Epithelial cell of esophagus (primary cell): Measurements from ENCODE around the gene OIT3.
"Not testable (repeated sequence)": the region's sequence is repeated elsewhere in the genome, so short reads cannot be mapped to it uniquely, and the experiment has no call there.

Source experiments
- DNase-seq: peaks from one replicate; pipeline ENCODE4 v3.0.0; 2010; ENCODE audit warnings: low read depth
- H3K4me3 ChIP-seq: 2 replicates; pipeline ENCODE4 v1.5.1; 2011; ENCODE audit warnings: mild to moderate bottlenecking, low read length, control low read depth
- TF ChIP-seq, protein P1 (sequence below): IDR thresholded peaks from 2 replicates; pipeline ENCODE4 v1.5.1; 2011; ENCODE audit warnings: low read depth, mild to moderate bottlenecking, low read length, control low read depth, inconsistent platforms; ENCODE audit not compliant: insufficient read depth; ENCODE audit errors: missing control alignments

Gene OIT3

DNA sequence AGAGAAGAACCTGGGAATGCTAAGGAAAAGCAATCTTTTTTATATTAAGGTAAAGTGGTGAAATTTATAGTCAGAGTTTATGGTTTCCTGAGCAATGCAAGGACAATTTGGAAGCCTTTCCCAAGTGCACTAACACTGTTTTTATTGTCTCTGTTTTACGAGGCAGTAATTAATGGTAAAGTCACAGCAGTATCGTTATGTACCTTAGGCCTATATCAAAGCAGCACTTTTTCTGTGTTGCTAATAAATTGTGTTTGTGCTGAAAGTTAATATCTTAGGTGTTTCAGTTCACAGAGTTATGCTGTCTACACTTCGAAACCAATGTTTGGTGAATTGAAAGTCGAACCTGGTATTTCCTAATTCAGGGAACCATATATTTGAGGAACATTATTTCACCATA lies 19.2 kb downstream of the OIT3 start:
- DNase-seq = no peak
- TF ChIP-seq, protein P1, sequence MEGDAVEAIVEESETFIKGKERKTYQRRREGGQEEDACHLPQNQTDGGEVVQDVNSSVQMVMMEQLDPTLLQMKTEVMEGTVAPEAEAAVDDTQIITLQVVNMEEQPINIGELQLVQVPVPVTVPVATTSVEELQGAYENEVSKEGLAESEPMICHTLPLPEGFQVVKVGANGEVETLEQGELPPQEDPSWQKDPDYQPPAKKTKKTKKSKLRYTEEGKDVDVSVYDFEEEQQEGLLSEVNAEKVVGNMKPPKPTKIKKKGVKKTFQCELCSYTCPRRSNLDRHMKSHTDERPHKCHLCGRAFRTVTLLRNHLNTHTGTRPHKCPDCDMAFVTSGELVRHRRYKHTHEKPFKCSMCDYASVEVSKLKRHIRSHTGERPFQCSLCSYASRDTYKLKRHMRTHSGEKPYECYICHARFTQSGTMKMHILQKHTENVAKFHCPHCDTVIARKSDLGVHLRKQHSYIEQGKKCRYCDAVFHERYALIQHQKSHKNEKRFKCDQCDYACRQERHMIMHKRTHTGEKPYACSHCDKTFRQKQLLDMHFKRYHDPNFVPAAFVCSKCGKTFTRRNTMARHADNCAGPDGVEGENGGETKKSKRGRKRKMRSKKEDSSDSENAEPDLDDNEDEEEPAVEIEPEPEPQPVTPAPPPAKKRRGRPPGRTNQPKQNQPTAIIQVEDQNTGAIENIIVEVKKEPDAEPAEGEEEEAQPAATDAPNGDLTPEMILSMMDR = no peak
- H3K4me3 ChIP-seq = no peak overlapping the region

DNA sequence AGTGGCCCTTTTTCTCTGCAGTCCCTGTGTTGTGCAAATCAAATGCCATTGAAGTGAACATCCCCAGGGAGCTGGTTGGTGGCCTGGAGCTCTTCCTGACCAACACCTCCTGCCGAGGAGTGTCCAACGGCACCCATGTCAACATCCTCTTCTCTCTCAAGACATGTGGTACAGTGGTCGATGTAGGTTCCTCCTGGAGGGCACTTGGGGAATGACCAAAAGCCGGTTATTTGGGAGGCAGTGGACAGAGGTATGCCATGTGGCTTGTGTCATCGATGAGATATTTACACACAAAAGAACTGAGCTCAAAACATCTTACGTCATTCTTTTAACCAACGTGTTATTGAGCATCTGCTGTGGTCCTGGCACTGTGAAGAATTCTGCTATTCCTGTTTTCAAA lies 19.7 kb downstream of the OIT3 start:
- TF ChIP-seq, protein P1 = no peak
- H3K4me3 ChIP-seq = no peak overlapping the region
- no peak for DNase-seq

DNA sequence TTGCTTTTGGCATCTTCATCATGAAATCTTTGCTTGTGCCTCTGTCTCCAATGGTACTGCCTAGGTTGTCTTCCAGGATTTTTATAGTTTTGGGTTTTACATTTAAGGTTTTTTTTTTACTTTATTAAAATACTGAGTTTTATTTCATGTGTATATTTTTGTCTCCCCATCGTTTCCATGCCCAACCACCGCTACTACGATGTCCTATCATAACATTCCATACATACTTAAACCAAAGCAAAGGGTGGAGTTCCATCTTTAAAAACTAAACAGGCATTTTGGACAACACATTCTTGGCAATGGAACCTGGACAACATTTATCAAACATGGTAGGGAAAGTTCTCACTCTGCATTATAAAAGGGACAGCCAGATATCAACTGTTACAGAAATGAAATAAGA lies 23.7 kb downstream of the OIT3 start:
- not testable (repeated sequence) for DNase-seq, H3K4me3 ChIP-seq

DNA sequence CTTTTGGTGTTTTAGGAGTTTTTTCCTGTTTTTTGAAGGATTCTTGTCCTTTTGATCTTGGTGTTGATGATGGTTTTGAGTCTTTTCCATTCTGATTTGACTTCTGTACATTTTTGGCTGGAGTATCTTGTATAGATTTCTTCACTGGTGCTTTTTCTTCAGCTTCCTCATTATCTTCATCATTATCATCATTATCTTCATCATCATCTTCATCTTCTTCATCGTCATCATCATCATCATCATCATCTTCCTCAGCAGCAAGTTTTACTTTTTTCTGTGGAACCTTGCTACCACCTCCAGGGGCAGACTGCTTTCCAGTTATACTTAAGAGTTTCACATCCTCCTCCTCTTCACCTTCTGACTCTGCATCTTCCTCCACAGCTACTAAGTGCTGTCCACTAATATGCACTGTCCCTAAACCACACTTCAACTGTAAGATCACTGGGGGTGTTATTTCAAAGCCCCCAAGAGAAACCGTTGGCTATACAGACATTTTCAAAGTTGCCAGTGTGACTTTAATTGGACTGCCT lies 24.3 kb downstream of the OIT3 start:
- DNase-seq, H3K4me3 ChIP-seq: not testable (repeated sequence)

DNA sequence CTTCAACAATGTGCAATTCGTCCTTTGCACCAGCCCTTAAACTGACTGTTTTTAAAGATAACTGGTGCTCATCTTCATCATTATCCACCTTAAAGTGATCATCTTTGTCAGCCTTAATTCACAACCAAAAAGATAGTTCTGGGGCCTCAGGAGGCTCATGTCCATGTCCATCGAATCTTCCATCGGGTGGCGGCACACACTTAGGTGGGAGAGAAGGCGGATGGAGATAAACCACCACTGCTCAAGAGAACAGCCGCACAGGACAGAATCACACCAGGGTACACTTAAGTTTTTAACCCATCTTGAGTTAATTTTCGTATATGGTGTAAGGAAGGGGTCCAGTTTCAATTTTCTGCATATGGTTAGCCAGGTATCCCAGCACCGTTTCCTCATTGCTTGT lies 24.8 kb downstream of the OIT3 start:
- H3K4me3 ChIP-seq = no peak overlapping the region
- TF ChIP-seq, protein P1 = no peak
- no peak for DNase-seq

DNA sequence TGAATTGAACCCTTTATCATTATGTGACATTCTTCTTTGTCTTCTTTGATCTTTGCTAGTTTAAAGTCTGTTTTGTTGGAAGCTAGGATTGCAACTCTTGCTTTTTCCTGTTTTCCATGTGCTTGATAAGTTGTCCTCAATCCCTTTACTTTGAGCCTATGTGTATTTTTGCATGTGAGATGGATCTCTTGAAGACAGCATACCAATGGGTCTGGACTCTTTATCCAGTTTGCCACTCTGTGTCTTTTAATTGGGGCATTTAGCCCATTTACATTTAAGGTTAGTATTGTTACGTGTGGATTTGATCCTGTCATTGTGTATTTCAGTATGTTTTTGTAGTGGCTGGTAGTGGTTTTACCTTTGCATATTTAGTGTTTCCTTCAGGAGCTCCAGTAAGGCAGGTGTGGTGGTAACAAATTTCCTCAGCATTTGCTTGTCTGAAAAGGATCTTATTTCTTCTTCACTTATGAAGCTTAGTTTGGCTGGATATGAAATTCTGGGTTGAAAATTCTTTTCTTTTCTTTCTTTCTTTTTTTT lies 27.7 kb downstream of the OIT3 start:
- H3K4me3 ChIP-seq, DNase-seq: not testable (repeated sequence)

DNA sequence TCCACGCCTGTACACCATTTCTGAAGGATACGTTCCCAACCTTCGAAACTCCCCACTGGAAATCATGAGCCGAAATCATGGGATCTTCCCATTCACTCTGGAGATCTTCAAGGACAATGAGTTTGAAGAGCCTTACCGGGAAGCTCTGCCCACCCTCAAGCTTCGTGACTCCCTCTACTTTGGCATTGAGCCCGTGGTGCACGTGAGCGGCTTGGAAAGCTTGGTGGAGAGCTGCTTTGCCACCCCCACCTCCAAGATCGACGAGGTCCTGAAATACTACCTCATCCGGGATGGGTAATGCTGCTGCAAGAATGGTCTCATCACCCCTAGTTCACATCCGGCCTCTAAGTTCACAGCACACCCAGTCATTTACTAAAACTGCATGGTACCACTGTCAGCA lies 30.8 kb downstream of the OIT3 start:
- H3K4me3 ChIP-seq = no peak overlapping the region
- TF ChIP-seq, protein P1 = no peak
- DNase-seq = no peak

DNA sequence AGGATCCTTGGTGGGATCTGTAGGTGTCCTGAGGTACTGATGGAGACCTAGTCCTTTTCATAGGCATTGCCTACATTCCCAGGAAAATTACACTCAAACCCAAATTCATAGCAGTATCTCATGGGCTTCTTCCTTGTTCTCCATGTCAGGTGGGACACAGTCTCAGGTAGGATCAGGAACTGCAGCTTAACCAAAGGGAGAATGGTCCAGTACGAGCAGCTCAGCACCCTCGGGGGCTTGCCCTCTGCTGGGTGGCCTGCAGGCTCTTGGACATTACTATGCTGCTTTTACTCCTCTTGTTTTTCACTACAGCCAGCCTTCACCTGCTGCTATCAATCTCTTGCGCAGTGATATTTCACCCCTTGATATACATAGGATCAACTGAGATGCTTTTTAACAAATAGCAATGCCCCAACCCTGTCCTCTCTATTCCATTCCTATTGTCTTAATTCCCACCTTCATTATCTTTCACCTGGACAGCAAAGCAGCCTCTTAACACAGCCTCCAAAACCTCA lies 32.5 kb downstream of the OIT3 start:
- no peak for DNase-seq
- TF ChIP-seq, protein P1 = no peak
- no peak overlapping the region for H3K4me3 ChIP-seq
